HL-60/S4 treated with retinoic acid at 250 ng/mL for 4 days and 3 days (cell line): ENCODE data around the gene COMMD9.

Experiments used
- in situ Hi-C: fragments of 300-500 bp; cut with MboI; formaldehyde crosslinking; loops from 2 replicates; pipeline ENCODE4 v1.7.0; 2022; ENCODE audit warnings: low sequenced_read_pairs

COMMD9 gene

DNA sequence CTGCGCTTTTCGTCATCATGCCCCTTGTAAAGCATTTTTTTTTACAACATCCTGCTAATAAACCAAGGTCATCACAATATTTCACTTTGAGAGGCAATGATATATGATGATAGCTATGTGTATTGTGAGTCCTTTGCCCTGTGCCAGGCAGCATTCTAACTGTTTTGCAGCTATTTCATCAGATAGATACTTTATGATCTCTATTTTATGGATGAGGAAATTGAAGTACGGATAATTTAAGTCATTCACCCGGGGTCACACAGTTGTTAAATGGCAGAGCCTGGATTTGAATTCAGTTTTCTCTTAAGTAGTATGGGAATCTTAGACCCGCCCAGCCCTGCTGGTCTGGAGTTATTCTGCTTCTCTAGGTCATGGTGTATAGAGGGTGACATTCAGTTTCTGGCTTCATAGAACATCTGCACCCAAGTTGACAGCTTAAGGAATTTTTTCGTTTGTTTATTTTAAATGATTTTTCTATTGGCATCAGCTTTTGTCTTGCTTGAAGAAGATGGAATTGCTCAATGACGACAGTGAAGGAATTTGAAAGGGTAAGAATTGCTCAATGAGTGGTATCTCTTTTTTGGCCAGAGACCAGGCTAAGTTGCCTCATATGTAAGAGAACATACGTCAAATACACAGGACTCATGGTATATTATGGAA lies 7.8 kb upstream of the COMMD9 start:
- in situ Hi-C loops: loop anchor here (10.0 kb wide), 1 partner anchor 198 kb away; no protein-coding TSS in a partner anchor

DNA sequence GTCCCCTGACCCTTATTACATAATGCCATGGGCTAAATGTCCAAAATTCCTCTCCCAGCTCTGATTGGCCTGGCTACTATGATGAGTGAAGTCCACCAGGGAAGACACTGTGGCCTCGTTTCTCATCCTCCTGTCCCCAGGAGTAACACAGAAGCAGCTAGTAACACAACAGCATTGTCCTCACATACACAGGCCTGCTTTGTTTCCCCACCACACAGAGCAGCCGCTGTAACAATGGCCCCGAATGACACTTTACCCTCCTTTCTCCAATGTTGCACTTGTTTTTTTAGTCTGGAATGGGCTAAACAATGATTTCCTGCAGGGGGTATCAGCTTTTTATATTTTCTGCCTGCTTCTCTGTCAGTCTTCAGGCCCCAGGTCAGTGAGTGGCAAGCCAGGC lies 6.7 kb upstream of the COMMD9 start, which contains the start of gene PRR5L:
TSS of gene PRR5L (plus strand) at position 363 of the 400 bp plus-strand sequence. CDS start 104,834 bp downstream, outside the sequence.
- in situ Hi-C loops: loop anchor here (10.0 kb wide), 1 partner anchor 199 kb away; no protein-coding TSS in a partner anchor

DNA sequence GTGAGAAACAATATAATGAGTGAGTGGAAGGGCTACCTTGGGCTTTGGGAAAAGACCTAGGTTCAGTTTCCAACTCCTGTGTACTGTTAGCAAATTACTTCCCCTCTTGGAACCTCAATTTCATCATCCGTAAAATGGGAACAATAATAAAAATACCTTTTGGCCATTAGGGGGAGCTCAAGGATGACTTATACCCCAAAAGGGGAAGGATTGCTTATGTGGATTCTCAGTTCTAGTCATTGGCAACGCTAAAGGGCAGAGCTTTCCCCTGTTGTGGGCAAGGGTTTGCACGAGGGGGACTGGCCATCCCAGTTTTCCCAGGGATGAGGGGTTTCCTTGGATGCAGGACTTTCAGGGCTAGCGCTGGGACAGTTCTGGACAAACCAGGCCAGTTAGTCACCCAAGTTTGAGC lies 3.1 kb upstream of the COMMD9 start:
- in situ Hi-C loops: loop anchor here (10.0 kb wide), 1 partner anchor 202 kb away; no protein-coding TSS in a partner anchor

DNA sequence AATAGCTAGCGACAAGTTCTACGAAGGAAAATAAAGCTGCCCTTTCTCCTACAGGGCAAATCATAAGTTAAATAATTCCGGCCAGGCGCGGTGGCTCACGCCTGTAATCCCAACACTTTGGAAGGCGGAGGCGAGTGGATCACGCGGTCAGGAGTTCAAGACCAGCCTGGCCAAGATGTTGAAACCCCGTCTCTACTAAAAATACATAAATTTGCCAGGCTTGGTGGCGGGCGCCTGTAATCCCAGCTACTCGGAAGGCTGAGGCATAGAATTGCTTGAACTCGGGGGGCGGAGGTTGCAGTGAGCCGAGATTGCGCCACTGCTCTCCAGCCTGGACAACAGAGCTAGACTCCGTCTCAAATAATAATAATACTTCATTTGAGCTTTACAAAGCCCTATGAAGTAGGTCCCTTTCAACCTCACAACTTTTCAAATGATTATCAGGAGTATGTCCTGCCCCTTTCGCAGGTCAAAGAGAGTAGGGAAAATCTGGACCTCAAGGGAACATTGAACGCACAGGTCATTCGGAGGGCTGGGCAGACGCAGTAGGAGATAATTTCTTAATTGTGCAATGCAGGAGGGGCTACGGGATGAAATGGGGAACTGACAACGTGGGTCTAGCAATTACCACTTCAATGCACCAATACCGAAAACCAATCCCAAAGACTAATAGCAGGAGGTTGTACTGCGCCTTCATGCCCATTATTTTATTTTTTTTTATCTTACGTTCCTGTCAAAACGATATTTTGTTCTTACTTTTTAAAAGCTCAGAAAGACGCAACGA lies 590 bp downstream of the COMMD9 start:
- in situ Hi-C loops: no loop called here

DNA sequence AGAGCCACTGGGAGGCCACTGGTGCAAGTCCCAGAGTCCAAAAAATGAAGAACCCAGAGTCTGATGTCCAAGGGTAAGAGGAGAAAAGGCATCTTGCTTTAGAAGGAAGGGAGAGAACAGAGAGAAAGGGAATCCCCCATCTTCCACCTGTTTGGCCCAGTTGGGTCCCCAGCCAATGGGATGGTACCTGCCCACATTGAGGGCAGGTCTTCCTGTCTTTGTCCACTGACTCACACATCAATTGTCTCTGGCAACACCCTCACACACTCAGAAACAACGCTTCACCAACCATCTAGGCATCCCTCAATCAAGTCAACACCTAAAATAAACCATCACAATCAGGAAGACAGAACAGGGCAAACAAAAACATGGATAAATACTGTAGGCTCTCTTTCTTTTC lies 6.3 kb downstream of the COMMD9 start:
- in situ Hi-C loops: no loop called here

DNA sequence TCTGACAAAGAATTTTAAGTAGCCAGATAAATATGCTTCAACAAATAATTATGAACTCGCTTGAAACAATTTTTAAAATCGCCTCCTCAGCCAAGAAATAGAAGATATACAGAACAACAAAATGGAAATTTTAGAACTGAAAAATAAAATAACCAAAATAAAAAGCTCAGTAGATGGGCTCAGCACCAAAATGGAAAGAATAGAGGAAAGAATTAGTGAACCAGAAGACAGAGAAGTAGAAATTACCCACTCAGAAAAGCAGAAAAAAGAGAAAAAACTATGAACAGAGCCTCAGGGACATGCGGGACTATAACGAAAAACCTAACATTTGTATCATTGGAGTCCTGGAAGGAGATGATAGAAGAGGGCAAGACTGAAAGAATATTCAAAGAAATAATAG lies 7.4 kb downstream of the COMMD9 start:
- in situ Hi-C loops: no loop called here

DNA sequence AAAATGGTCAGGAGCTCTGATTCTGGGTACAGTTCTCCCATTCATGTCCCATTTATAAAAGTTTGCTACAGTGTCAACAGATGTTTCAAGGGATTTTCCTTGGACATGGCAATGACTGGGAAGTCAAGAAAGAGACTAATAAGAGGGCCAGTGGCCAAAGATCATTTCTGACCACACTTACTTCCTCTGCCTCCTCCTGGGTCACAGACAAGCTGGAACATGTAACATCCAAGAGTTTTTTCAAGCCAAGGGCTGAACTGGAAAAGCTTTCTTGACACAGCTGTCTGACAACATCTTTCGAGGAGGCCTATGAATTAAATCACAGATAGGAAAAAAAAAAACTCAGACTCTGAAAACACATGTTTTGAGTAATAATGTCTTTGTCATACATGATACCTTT lies 8.7 kb downstream of the COMMD9 start:
- in situ Hi-C loops: no loop called here

DNA sequence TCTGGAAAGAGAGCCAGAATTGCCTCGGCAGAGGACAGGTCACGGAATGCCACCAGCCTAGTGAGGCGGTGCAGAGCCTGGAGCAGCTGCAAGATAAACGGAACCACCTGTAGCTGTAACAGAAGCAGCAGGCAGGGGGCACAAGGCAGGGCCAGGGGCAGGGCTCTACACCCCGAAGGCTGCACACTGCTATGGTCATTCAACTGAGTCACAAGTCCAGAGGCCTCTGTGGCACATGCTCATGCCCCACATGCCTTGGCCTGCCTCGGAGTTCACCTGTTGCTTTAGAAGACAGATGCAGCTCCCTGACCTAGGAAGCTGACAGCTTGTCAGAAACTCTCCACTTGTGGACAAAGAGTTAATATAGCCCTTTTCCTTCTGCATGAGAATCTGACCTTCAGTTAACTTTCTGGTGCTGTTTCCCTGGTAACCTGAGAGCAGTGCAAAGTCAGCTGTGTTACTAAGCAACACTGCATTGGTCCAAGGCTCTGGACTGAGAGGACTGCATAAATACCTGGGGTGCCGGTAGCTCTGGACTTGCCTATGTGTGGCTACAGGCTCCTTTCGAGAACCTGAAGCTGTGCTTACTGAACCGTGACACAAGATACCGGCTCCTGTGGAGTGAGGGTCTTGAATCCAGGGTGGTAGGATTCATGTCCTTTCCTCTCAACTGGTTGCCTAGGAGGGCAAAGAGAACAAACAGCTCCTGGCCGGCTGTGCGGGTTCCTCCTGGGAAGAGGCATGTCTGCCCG lies 10.5 kb downstream of the COMMD9 start:
- in situ Hi-C loops: no loop called here

DNA sequence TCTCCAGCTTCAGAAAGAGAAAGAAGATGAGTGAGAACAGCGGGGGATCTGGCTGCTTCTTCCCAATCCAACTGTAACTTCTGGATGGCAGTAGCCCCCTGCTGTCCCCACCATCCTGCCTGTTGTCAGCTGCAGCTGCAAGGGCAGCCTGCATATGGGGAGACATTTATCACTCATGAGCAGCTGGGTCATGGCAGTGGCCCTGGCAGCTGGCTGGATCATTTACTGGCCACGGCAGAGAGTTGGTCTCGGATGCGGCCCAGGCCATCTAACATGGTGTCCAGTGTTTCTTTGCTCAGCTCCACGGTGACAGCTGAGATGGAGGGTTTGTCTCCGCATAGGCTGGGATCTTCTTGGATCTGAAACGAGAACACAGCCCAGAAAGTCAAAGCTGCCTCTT lies 14.8 kb downstream of the COMMD9 start:
- in situ Hi-C loops: no loop called here

DNA sequence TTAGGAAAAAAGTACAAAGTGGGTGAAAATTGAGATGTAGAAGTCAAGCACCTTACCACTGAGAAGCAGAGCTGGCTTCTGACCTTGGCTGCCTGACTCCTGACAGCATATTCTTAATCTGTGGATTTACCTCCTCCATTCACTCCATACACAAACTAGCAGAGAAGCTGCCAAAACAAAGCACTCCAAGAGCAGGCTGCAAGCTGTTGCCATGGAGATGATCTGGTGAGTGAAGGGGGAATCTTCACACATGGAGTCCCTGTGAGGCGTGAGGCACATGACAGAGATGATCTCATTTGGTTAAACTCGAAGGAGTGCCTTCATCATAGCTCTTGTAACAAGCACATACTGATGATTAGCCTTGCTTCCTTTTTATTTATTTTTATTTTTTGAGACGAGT lies 16.1 kb downstream of the COMMD9 start:
- in situ Hi-C loops: no loop called here

DNA sequence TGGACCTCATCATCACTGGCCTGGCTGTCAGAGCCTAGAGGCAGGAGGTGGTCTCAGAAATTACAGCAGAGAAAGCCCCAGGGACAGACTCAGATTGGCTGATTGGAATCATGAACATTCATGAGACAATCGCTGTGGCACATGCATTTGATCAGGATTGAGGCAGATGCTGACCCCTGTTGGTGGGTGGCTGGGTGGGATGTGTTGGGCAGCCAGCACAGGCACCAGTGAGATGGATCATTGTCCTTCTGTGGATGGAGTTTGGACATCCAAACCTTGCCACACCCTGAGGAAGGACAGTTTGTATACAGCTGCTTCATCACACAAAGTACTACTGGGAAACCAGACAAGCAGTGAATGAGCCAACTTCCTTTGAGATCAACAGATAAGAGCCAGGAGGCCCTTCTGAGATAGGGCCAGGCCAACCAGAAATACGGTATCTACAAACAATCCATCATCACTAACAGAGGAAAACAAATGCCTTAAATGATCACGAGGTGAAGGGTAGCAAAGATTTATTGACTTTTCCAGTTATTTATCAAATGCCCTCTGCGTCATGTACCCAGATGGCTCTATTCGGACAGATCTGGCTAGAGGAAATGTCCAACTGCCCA lies 17.3 kb downstream of the COMMD9 start:
- in situ Hi-C loops: no loop called here

DNA sequence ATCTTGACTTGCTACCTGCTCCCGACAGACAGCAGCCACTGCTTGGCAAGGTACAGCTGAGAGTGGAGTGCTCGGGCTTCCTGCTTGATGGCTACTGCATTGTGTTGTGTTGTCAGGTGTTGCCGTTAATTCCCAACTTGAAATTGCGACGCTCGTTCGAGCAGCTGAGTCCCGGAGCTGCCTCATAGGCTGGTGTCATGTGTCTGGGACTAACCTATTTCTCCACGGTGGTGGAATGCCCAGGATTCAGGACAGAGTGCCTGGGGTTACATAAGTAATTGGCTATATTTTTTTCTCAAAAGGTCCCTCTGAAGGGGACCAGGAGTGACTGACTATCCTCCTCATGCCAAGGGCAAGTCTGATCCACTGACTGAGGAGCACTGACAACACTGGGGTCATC lies 18.5 kb downstream of the COMMD9 start:
- in situ Hi-C loops: no loop called here

DNA sequence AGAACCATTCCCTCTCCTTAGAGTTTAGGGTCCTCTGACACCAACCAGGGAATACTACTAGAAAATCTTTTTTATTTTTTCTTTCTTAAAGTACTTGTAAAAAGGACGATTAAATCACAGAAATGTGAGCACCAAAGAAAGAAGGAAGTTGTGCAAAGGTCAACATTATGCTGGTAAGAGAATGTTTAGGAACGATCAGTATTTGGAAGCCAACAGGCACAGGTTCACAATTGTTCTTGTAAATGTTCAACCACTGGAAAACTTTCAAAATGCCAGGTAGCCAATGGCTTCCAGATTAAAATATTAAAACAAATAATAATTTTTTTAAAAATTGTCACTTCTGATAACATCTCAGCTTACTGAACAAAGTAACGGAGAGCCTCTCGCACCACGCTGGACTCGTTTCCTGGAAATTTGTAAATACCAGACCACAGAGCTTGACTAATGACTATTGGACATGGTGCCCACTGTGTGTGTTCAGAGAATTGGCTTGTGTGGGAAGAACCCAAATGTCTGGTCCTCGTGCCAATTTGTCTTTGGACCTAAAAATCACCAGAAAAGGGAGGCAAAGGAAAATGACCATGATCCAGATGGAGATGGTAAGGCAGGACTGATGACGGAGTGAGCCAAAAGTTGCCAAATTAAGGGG lies 20.8 kb downstream of the COMMD9 start:
- in situ Hi-C loops: loop anchor here (10.0 kb wide), 1 partner anchor 654 kb away; the partner anchor contains the start of gene FJX1

DNA sequence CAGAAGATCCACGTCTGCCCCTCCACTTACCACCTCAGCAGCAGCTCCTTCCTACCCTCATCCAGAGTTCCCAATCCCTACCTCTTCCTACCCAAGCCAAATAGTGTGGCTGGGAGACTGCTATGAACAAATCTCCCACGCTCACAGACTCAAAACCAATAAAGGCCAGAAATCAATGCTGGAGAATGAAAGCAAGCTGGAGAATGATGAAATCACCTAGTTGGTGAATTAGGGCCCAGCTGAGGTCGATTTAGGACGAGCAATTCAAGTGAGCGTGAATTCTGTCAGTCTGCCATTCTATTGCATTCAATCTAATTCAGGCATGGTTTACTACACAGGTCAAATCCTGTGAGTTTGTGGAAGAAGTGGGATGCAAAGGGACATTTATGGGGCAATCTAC lies 22.5 kb downstream of the COMMD9 start:
- in situ Hi-C loops: loop anchor here (10.0 kb wide), 1 partner anchor 652 kb away; the partner anchor contains the start of gene FJX1

DNA sequence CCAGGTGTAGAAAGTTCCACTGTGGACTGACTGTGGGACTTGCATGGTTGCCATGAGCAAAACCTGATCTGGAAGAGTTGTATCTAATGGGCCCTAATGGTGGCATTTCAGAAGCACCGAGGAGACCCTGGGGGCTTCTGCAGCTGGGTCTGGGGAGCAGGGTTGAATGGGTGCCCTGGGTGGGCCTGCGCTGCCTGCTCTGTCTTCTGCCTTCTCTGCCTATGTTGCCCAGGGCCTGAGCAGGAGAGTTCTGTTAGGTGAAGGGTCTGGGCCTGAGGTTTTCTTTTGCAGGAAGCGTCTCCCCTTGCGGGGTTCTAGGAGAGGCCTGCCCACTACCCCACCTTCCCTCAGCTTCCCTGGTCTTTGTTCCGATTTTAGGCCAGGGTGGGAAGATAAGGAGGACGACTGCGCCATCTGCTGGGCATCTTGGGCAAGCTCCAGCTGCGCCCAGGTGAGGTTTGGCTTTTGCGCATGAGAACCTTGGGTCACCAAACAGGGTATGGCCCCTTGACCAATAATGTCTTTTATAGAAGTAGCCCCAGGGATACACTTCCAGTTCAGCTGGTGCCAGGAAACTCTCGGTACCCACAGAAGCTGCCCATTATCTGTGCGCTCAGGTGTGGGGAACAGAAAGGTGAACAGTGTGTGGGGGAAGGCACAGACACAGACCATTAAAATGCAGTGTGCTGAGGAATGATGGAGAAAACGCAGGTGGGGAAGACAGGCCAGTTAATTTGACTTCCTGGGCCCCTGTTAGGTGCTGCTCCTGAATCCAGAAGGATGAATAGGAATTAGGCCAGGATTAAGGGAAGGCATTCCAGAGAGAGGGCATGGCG lies 23.2 kb downstream of the COMMD9 start:
- in situ Hi-C loops: loop anchor here (10.0 kb wide), 1 partner anchor 651 kb away; the partner anchor contains the start of gene FJX1

DNA sequence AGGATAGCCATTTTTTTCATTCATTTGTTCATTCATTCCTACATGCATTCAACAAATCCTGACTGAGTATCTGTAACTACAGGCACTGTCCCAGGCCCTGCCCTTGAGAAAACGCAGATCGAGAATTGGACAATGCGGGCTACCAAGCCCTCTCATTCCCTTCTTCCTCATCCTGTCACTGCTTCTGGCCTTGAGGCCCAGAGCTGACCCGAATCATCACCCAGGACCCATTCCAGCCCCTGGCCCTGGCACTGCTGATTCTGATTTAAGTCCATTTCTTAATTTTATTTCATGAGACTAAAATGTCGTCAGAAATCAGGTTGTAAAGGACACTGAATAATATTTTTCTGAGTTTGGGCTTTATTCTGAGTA lies 24.3 kb downstream of the COMMD9 start:
- in situ Hi-C loops: loop anchor here (10.0 kb wide), 1 partner anchor 650 kb away; the partner anchor contains the start of gene FJX1

DNA sequence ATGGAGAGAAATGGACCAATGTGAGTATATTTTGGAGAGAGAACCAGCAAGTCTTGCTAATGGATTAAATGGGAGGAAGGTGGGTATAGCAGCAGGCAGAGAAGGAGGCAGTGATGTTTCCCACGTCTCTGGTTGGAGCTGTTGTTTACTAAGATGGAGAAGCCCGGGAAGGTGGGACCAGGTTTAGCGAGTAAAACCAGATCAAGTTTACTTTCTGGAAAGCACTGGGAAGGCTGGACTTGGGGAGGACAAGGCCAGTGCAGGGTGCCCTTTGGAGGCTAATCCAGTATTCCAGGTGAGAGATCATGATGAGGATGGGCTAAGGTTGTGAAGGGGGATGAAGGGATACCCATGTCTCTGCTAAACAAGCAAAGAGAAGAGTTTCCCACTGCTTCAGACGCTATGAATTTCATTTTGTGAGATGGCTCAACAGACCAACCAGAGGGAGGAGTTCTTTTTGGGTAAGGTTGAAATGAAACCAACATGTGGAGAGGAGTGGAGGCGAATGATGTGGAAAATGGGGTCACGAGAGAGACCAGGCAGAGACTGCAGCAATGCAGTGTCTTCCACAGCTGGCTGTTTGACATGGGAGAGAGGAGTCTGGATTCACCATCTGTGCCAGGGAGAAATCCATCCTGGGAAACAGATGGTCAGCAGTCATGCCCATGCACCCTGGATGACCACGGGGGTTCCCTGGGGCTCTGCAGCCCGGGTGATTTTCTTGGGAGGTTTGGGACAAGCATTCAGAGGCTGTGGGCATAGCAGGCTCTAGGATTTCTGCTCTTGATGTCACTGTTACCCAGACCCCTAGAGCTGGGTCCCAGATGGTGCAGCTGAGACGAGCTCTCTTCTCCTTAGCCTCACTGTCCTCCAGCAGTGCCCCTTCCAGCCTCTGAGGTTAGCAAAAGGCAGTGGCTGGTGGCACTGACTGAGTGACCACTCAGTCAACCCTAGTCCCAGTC lies 24.9 kb downstream of the COMMD9 start:
- in situ Hi-C loops: loop anchor here (10.0 kb wide), 1 partner anchor 649 kb away; the partner anchor contains the start of gene FJX1

DNA sequence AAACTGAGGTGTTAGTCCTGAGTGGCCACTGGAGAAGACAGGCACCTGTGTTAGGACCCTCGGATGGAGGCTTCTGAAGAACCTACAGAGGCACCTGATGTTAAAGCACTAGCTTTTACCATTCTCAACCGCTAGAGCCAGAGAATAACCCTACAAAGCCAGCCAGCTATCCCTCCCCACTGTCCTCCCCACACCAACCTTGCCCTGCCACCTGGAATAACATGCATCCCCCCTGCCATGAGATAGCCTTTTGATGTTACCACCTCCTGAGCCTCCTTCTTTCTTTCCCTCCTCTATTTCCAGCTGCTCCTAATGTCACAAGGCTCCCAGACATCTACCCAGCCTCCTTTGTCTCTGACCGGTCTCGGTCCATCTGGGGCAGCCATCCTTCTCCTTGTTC lies 28.1 kb downstream of the COMMD9 start:
- in situ Hi-C loops: loop anchor here (10.0 kb wide), 1 partner anchor 646 kb away; the partner anchor contains the start of gene FJX1
